ENCODE data around the gene KIF12.
A peak's percentile ranks its signal among the peaks of the same experiment; 100 is the strongest.

Gene KIF12

GRCh38 chr9:114049441-114050225, 49.5 kb downstream of the KIF12 start:
- H2AFZ ChIP-seq (ENCODE audit: low read depth, low read length): no peak overlapping the region
- no peak overlapping the region for H3K4me2 ChIP-seq (ENCODE audit: insufficient read depth, low read length)
- TF ChIP-seq CTCF (IDR thresholded peaks at IDR 0.05; ENCODE audit: borderline replicate concordance, extremely low read depth, low read length, poor library complexity, severe bottlenecking) (no peak), EZH2 (IDR thresholded peaks at IDR 0.05; ENCODE audit: borderline replicate concordance, low read depth, low read length, severe bottlenecking) (no peak)
- H3K27me3 ChIP-seq (ENCODE audit: insufficient read depth, low read length, poor library complexity): no peaks in the 10 kb centered on the region
- no peaks in the 10 kb centered on the region for H3K79me2 ChIP-seq (ENCODE audit: insufficient read depth, low read length)
- no peak overlapping the region for H3K4me3 ChIP-seq (ENCODE audit: low read depth in 1 of 2, low read length in 2 of 2)
- no peaks in the 10 kb centered on the region for H4K20me1 ChIP-seq (ENCODE audit: insufficient read depth, low read length)
- H3K36me3 ChIP-seq (ENCODE audit: insufficient read depth, low read length): no peaks in the 10 kb centered on the region
- ATAC-seq (ENCODE audit: insufficient read depth, low read depth): no peak
- H3K4me1 ChIP-seq (ENCODE audit: insufficient read depth, low read length): no peaks in the 10 kb centered on the region
- no peak overlapping the region for H3K27ac ChIP-seq (ENCODE audit: low read length)
- DNase-seq: no peak
- H3K9me3 ChIP-seq (ENCODE audit: insufficient read depth, low read length, severe bottlenecking): no peaks in the 10 kb centered on the region
- H3K9ac ChIP-seq (ENCODE audit: low read depth, low read length): no peak overlapping the region

DNA sequence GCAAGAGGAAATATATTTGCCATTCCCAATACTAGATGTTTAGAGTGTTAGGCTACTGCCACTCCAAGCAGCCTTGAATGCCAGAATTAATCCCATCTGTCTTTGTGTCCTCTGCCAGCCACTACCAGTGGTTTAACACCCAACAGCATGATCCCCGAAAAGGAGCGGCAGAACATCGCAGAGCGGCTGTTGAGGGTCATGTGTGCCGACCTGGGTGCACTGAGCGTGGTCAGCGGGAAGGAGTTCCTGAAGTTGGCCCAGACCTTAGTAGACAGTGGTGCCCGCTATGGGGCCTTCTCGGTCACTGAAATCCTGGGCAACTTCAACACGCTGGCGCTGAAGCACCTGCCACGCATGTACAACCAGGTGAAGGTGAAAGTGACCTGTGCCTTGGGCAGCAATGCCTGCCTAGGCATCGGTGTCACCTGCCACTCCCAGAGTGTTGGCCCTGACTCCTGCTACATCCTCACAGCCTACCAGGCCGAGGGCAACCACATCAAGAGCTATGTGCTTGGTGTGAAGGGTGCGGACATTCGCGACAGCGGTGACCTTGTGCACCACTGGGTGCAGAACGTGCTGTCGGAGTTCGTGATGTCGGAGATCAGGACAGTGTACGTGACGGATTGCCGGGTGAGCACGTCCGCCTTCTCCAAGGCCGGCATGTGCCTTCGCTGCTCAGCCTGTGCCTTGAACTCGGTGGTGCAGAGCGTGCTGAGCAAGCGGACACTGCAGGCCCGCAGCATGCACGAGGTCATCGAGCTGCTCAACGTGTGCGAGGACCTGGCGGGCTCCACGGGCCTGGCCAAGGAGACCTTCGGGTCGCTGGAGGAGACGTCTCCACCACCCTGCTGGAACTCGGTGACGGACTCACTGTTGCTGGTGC, 50.3 kb downstream of the KIF12 start:
- ATAC-seq (ENCODE audit: insufficient read depth, low read depth): no peak
- no peak overlapping the region for H3K27ac ChIP-seq (ENCODE audit: low read length)
- DNase-seq: no peak
- H4K20me1 ChIP-seq (ENCODE audit: insufficient read depth, low read length): no peaks in the 10 kb centered on the region
- H3K9me3 ChIP-seq (ENCODE audit: insufficient read depth, low read length, severe bottlenecking): no peaks in the 10 kb centered on the region
- TF ChIP-seq CTCF (IDR thresholded peaks at IDR 0.05; ENCODE audit: borderline replicate concordance, extremely low read depth, low read length, poor library complexity, severe bottlenecking): no peak
- TF ChIP-seq EZH2 (IDR thresholded peaks at IDR 0.05; ENCODE audit: borderline replicate concordance, low read depth, low read length, severe bottlenecking): no peak
- H3K9ac ChIP-seq (ENCODE audit: low read depth, low read length): no peak overlapping the region
- no peaks in the 10 kb centered on the region for H3K36me3 ChIP-seq (ENCODE audit: insufficient read depth, low read length)
- H3K4me3 ChIP-seq (ENCODE audit: low read depth in 1 of 2, low read length in 2 of 2): no peak overlapping the region
- H3K4me2 ChIP-seq (ENCODE audit: insufficient read depth, low read length): no peak overlapping the region
- H3K79me2 ChIP-seq (ENCODE audit: insufficient read depth, low read length): no peaks in the 10 kb centered on the region
- no peaks in the 10 kb centered on the region for H3K4me1 ChIP-seq (ENCODE audit: insufficient read depth, low read length)
- H3K27me3 ChIP-seq (ENCODE audit: insufficient read depth, low read length, poor library complexity): no peaks in the 10 kb centered on the region
- H2AFZ ChIP-seq (ENCODE audit: low read depth, low read length): no peak overlapping the region

- no peak for DNase-seq
- no peak for ATAC-seq (ENCODE audit: insufficient read depth, low read depth)
- no peak overlapping the region for H3K27ac ChIP-seq (ENCODE audit: low read length)
These were observed 51.4 kb downstream of the KIF12 start for GRCh38 chr9:114047717-114048116.

More at GRCh38 chr9:114047717-114048116, 51.4 kb downstream of the KIF12 start:
- H3K4me3 ChIP-seq (ENCODE audit: low read depth in 1 of 2, low read length in 2 of 2): no peak overlapping the region
- H3K4me1 ChIP-seq (ENCODE audit: insufficient read depth, low read length): no peaks in the 10 kb centered on the region
- peaks cover 2% of the 10 kb centered on the region for H3K27me3 ChIP-seq (ENCODE audit: insufficient read depth, low read length, poor library complexity)
- TF ChIP-seq CTCF (IDR thresholded peaks at IDR 0.05; ENCODE audit: borderline replicate concordance, extremely low read depth, low read length, poor library complexity, severe bottlenecking) (peak; percentile 18), EZH2 (IDR thresholded peaks at IDR 0.05; ENCODE audit: borderline replicate concordance, low read depth, low read length, severe bottlenecking) (no peak)
- H4K20me1 ChIP-seq (ENCODE audit: insufficient read depth, low read length): no peaks in the 10 kb centered on the region
- H2AFZ ChIP-seq (ENCODE audit: low read depth, low read length): no peak overlapping the region
- H3K4me2 ChIP-seq (ENCODE audit: insufficient read depth, low read length): no peak overlapping the region
- H3K9ac ChIP-seq (ENCODE audit: low read depth, low read length): no peak overlapping the region
- no peaks in the 10 kb centered on the region for H3K9me3 ChIP-seq (ENCODE audit: insufficient read depth, low read length, severe bottlenecking)
- H3K36me3 ChIP-seq (ENCODE audit: insufficient read depth, low read length): no peaks in the 10 kb centered on the region
- H3K79me2 ChIP-seq (ENCODE audit: insufficient read depth, low read length): no peaks in the 10 kb centered on the region
